Activated CD8-positive, alpha-beta T cell treated with anti-CD3 and anti-CD28 coated beads for 36 hours (primary cell): ENCODE data around the gene ASB7. TPM values are rescaled to one million over a fixed set of nuclear protein-coding genes. Genes with fewer than 3 reads are reported as not detected.

Experiments used
- ATAC-seq: fragments of 200-7000 bp; cut with Tn5 transposase; one replicate; pipeline ENCODE4 v1.10.0; 2021; ENCODE audit warnings: mild to moderate bottlenecking, moderate library complexity
- CTCF ChIA-PET: fragments of 350-600 bp; sonication (Branson Sonifier 250); formaldehyde crosslinking; loops from one replicate; lab custom pipeline; 2021; ENCODE audit warnings: antibody characterized with exemption; lab: Charles Lee
- POLR2A ChIA-PET: fragments of 350-600 bp; sonication (Branson Sonifier 250); formaldehyde crosslinking; loops from one replicate; lab custom pipeline; 2021; ENCODE audit warnings: antibody characterized with exemption; lab: Charles Lee
- DNase-seq: peaks from one replicate; pipeline ENCODE4 v3.0.0-alpha.2; 2020
- H3K27ac Mint-ChIP-seq: one replicate; pipeline ENCODE4 v1.8.0; 2021; ENCODE audit warnings: mild to moderate bottlenecking, mixed read lengths
- H3K27me3 Mint-ChIP-seq: one replicate; pipeline ENCODE4 v1.8.0; 2021; ENCODE audit warnings: mixed read lengths
- H3K36me3 Mint-ChIP-seq: one replicate; pipeline ENCODE4 v1.8.0; 2021; ENCODE audit warnings: low read depth, mixed read lengths
- H3K4me1 Mint-ChIP-seq: one replicate; pipeline ENCODE4 v1.8.0; 2021; ENCODE audit warnings: low read depth, mixed read lengths
- H3K4me3 Mint-ChIP-seq: one replicate; pipeline ENCODE4 v1.8.0; 2021; ENCODE audit warnings: mild to moderate bottlenecking, moderate library complexity, mixed read lengths
- H3K9me3 Mint-ChIP-seq: one replicate; pipeline ENCODE4 v1.8.0; 2021; ENCODE audit warnings: mixed read lengths
- intact Hi-C: fragments of 100-400 bp; cut with micrococcal nuclease; formaldehyde crosslinking; loops from one replicate; pipeline ENCODE4 v1.10.0; 2022
- total RNA-seq, 2 experiments: library from RNA; stranded (reverse); gene quantifications; one replicate each; pipeline ENCODE4 v1.2.3, GENCODE V29; 2021
- TF ChIP-seq, protein P1 (sequence below): fragments of 200-600 bp; IDR thresholded peaks from one replicate; pipeline ENCODE4 v1.8.0; 2022; ENCODE audit warnings: antibody characterized with exemption, mild to moderate bottlenecking

Gene ASB7
- total RNA-seq, 2 experiments from 2014 or later, result 15.7 to 18.4 TPM

DNA sequence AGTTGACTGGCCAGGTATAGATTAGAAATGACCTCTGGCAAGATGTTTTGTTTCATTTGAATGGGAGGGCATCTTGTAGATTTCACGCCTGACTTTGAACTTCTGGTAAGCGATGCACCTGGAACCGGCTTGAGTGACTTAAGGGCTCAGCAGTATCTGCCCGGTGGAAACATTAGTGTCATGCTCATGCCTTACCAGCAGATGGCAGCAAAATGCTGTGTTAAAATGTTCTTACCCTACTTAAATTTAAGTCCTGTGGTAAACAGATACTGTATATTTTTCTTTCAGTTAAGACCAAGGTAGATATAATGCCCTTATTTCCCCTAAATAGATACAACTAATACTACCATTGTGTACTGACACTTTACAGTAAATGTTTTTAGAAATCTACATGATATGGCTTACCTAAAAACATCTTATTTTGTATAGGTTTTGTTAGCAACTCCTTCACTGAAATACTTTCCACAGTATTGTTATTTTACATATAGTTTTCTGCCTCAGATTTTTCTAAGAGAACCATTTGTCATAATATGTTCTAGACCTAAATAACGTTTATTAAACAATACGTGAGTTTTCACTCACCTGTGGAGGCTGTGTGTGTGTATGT, 25.5 kb downstream of the ASB7 start:
- POLR2A ChIA-PET, result no interaction called here
- Mint-ChIP-seq H3K9me3 (no peaks in the 10 kb centered on the region), H3K36me3 (peaks cover 19% of the 10 kb centered on the region), H3K27me3 (no peaks in the 10 kb centered on the region), H3K4me3 (no peak overlapping the region), H3K27ac (no peak overlapping the region), H3K4me1 (peaks cover 9% of the 10 kb centered on the region)
- CTCF ChIA-PET, result interaction anchor here (0.7 to 1.5 kb wide), 7 partner anchors 11 to 381 kb away, joined by 3 to 13 read pairs (median 7); no protein-coding TSS in a partner anchor
- ATAC-seq (peak; percentile 93), DNase-seq (peak; percentile 74)
- TF ChIP-seq, protein P1, sequence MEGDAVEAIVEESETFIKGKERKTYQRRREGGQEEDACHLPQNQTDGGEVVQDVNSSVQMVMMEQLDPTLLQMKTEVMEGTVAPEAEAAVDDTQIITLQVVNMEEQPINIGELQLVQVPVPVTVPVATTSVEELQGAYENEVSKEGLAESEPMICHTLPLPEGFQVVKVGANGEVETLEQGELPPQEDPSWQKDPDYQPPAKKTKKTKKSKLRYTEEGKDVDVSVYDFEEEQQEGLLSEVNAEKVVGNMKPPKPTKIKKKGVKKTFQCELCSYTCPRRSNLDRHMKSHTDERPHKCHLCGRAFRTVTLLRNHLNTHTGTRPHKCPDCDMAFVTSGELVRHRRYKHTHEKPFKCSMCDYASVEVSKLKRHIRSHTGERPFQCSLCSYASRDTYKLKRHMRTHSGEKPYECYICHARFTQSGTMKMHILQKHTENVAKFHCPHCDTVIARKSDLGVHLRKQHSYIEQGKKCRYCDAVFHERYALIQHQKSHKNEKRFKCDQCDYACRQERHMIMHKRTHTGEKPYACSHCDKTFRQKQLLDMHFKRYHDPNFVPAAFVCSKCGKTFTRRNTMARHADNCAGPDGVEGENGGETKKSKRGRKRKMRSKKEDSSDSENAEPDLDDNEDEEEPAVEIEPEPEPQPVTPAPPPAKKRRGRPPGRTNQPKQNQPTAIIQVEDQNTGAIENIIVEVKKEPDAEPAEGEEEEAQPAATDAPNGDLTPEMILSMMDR, result peak; percentile 81
- intact Hi-C loops, result loop anchor here (2.0 to 5.0 kb wide), 2 partner anchors 245 to 379 kb away; no protein-coding TSS in a partner anchor

DNA sequence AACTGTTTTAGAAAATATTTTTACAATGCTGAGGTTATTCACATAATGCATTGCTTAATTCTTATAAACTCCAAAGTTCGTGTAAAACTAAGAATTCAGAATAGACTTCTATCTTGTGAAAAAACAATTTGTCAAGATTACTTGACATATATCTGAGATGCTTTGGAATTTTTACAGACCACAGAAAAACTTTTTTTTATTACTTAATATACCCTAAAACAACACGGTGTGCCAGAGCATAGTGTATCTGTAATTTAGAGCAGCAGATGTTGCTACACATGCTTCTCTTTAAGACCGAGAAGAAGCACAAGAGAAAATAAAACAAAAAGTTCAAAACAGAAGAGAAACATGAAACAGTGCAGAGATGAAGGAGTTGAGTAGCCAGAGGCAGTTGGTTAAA, 26.4 kb downstream of the ASB7 start:
- DNase-seq (no peak), ATAC-seq (no peak)
- TF ChIP-seq, protein P1, result no peak
- Mint-ChIP-seq H3K27ac (no peak overlapping the region), H3K36me3 (peaks cover 19% of the 10 kb centered on the region), H3K4me3 (no peak overlapping the region), H3K27me3 (no peaks in the 10 kb centered on the region), H3K9me3 (no peaks in the 10 kb centered on the region), H3K4me1 (peaks cover 14% of the 10 kb centered on the region)
- ChIA-PET CTCF (no interaction called here), POLR2A (no interaction called here)
- intact Hi-C loops, result loop anchor here (2.0 to 5.0 kb wide), 2 partner anchors 244 to 379 kb away; no protein-coding TSS in a partner anchor

DNA sequence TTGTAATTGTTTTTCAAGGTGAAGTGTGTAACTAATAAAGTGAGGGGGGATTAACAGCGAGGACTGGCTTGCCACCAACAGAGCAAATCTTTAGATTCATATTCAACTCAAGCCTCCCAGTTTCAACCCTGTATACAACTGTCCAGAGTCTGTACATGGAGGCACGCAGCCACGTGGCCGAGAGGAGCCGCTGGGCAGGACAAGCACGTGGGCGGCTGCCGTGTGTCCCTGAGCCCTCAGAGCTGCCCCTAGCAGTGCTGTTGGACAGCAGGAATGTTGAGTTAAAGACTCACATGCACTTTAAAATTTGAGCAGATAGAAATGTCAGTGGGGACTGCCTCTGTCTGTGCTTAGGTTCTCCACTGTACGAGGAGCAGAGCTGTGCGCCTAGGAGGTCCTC, 29.4 kb downstream of the ASB7 start:
- H3K4me1 Mint-ChIP-seq, result peaks cover 30% of the 10 kb centered on the region
- peaks cover 19% of the 10 kb centered on the region for H3K36me3 Mint-ChIP-seq
- intact Hi-C loops, result no loop called here
- ATAC-seq (no peak), DNase-seq (no peak)
- H3K27ac Mint-ChIP-seq, result no peak overlapping the region
- no peak overlapping the region for H3K4me3 Mint-ChIP-seq
- ChIA-PET POLR2A (no interaction called here), CTCF (interaction anchor here (1.2 to 1.7 kb wide), 3 partner anchors 214 to 376 kb away, joined by 4 to 6 read pairs (median 5); no protein-coding TSS in a partner anchor)
- TF ChIP-seq, protein P1, result no peak
- no peaks in the 10 kb centered on the region for H3K9me3 Mint-ChIP-seq
- H3K27me3 Mint-ChIP-seq, result no peaks in the 10 kb centered on the region

DNA sequence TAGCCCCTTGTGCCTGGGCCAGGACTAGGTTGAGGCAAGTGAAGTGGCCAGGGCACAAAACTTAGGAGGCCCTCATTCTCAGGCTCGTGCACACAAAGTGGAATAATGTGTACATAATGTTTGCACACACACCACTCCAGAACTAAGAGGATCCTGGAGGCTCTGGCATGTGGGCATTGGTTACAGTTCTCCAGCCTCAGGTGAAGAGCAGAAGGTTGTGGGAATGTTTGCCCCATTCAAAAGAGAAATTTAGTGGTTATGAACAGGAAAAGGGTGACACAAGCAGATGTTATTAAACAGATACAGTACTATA, 31.3 kb downstream of the ASB7 start:
- ATAC-seq, result no peak
- ChIA-PET CTCF (no interaction called here), POLR2A (no interaction called here)
- TF ChIP-seq, protein P1, result no peak
- Mint-ChIP-seq H3K27ac (no peak overlapping the region), H3K4me1 (peaks cover 38% of the 10 kb centered on the region), H3K9me3 (no peaks in the 10 kb centered on the region), H3K27me3 (no peaks in the 10 kb centered on the region), H3K4me3 (no peak overlapping the region), H3K36me3 (peaks cover 22% of the 10 kb centered on the region)
- intact Hi-C loops, result no loop called here
- no peak for DNase-seq

DNA sequence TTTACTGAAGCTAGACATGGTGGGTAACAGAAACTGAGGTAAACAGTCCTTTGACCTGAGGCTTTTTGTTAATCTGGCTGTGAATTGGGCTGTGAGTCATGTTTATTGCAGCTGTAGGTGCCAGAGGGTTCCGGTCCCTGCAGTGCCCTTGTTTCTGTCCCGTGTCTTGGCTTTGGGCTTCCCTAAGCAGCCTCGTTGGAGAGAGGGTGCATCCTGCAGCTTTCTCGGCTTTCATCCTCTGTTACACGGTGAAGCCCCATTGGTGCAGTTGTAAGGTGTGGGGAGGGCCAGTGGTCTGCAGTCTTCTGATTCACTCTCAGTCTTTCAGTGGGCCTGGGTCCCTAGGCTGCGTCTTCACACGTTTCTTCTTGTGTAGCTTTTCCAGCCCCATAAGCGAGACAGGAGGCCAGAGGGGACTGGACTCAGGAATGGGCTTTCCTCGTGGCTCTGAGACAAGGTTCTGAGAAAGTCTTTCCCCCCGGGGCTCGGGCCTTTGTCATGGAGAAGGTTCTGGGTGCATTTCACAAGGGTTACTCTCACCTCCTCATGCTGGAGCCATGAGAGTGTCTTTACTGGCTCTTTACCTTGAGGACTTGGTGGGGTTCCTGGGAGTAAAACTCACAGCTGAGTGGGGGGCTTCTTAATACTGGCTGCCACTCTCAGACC, 33.1 kb downstream of the ASB7 start:
- H3K27me3 Mint-ChIP-seq, result no peaks in the 10 kb centered on the region
- intact Hi-C loops, result no loop called here
- no peak overlapping the region for H3K27ac Mint-ChIP-seq
- H3K9me3 Mint-ChIP-seq, result no peaks in the 10 kb centered on the region
- DNase-seq (no peak), ATAC-seq (no peak)
- POLR2A ChIA-PET, result no interaction called here
- CTCF ChIA-PET, result interaction anchor here (1.0 to 2.4 kb wide), 4 partner anchors 9 to 237 kb away, joined by 4 to 8 read pairs (median 4); no protein-coding TSS in a partner anchor
- H3K4me3 Mint-ChIP-seq, result no peak overlapping the region
- TF ChIP-seq, protein P1, result no peak
- peaks cover 11% of the 10 kb centered on the region for H3K36me3 Mint-ChIP-seq
- peaks cover 45% of the 10 kb centered on the region for H3K4me1 Mint-ChIP-seq
